Inferior parietal cortex (tissue), 1 donor: Measurements from ENCODE around the gene FSTL4.
"Not testable (repeated sequence)": the region's sequence is repeated elsewhere in the genome, so short reads cannot be mapped to it uniquely, and the experiment has no call there.

Experiments used
- DNase-seq: peaks from one replicate; pipeline ENCODE4 v3.0.0-alpha.2; 2016; ENCODE audit errors: extremely low spot score

The FSTL4 gene

DNA sequence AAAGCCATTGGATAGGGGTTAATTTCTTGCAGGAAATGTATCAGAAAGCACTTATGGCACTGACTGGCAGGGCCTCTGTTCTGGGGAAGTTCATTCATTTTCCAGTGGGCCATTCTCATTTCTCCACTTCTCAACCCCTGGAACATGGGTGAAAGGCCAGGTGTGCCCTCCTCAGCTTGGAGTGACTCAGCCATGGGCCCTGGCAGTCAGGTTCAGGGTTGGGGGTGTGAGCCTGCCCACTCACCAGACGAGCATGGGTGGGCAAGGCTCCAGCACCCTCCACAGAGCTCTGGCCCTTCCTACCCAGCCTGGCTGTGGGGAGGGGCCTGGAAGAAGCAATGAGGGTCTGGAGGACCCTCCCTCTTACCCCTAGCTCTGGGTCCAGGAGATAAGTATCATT, 386.2 kb downstream of the FSTL4 start:
- DNase-seq, result no peak

GRCh38 chr5:133225671-133226152, 386.6 kb downstream of the FSTL4 start:
- DNase-seq, result no peak

DNA sequence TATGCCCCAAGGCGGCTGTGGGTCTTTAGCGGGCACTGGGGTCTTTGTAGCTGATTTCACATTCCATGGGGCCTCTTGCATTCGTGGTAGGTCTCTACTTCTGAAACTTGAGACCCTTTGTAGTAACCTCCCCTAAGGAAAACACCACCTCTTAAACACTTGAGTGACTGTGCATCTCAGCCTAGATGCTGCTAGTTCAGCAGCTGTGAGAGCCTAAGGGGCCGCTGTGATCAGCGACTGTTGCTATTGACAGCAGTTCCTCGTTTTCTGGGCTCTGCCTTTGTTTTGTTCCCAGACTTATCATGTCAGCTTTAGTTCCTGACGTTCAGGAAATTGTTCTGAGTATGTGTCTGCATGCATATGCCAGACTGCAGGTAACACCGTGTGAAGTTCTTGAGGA, 389.4 kb downstream of the FSTL4 start:
- DNase-seq, result no peak

DNA sequence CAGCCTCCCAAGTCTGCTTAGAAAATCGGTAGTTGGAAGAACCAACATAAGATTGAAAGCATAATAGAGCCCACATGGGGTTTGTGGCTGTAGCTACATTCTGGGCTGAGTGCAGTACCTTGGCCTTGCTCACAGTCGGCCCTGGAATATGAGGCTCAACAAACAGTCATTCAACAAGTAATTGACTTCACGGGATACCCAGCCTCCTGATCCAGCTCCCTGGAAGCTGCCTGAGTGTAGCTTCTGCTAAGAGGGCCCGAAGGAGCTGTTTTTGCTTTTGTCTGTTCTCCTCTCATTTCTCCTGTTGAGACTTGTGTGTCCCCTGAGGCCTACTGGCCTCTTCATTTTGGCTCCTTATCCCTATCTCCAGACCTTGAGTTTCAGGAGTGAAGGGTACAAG, 389.8 kb downstream of the FSTL4 start:
- DNase-seq, result no peak

- DNase-seq, result no peak
Observed at GRCh38 chr5:133222040-133222439, 390.3 kb downstream of the FSTL4 start.

- no peak for DNase-seq
Observed at GRCh38 chr5:133220851-133221674, 391.3 kb downstream of the FSTL4 start.

DNA sequence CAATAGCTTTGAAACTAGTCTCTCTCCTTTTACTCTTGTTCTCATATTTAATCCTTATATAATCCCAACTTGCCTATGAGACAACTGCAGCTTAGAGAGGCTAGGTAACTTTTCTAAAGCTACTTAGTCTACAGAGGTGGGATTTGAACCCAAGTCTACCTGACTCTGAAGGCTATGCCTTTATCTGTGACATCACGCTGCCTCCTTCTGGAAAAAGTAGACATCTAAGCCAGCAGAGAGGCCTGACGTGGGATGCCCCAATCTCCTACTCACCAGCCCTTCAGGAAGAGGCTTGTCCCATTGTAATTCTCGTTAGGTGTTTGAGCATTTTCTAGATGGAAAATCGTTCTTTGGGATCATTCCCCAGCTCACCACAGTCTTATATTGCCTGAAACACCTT, 393.0 kb downstream of the FSTL4 start:
- DNase-seq, result no peak

DNA sequence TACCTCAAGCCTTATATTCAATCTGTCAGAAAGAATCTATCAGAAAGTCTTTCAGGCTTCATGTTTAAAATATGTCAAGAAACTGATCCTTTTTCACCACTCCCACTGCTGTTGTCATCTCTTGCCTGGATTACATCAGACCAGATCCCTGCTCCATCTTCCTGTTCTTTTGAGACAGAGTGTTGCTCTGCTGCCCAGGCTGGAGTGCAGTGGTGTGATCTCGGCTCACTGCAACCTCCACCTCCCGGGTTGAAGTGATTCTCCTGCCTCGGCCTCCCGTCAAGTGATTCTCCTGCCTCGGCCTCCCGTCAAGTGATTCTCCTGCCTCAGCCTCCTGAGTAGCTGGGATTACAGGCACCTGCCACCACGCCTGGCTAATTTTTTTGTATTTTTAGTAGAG, 396.2 kb downstream of the FSTL4 start:
- not testable (repeated sequence) for DNase-seq

DNA sequence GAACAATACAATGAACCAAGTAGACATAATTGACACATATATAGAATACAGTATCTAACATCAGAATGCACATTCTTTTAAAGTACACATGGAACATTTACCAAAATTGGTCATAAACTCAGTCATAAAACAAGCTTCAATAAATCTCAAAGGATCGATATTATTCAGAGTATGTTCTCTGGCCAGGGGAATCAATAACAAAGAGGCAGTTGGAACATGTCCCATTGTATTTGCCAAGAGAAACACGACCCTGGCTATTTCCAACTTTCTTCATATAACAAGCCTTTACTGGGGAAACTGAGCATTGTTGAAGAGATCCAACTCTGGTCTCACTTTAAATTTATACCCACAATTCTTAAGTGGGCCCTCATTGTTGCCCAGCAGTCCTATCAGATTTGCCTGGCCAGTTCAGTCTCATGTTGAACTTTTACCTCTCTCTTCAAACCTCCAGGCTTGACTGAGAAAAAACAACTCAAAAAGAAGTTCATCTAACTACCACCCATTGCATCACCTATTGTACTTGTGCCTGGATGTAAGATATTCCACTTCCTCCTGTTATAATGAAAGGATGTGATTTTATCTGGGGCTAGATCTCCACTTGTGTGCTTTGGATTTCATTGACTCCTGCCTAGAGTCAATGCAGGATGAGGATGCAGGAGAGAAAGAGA, 398.1 kb downstream of the FSTL4 start:
- DNase-seq, result no peak

- no peak for DNase-seq
Observed at GRCh38 chr5:133205649-133206048, 406.7 kb downstream of the FSTL4 start.

DNA sequence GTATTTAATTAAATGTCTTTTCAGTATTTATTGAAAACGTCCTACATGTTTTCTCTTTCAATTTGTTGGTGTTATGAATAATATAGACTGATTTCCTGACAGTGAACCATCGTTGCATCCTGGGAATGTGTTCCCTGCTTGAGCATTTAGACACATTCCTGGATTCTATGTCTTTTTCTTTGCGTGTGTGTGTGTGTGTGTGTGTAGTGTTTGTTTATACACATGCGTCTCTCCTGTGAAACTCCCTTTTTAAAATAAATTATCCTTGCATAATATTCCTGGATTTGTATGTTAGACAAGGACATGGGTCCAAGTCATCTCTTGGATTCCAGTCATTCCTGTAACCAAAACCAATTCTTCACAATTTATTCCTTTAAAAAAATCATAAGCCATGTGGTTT, 407.1 kb downstream of the FSTL4 start:
- DNase-seq, result no peak

DNA sequence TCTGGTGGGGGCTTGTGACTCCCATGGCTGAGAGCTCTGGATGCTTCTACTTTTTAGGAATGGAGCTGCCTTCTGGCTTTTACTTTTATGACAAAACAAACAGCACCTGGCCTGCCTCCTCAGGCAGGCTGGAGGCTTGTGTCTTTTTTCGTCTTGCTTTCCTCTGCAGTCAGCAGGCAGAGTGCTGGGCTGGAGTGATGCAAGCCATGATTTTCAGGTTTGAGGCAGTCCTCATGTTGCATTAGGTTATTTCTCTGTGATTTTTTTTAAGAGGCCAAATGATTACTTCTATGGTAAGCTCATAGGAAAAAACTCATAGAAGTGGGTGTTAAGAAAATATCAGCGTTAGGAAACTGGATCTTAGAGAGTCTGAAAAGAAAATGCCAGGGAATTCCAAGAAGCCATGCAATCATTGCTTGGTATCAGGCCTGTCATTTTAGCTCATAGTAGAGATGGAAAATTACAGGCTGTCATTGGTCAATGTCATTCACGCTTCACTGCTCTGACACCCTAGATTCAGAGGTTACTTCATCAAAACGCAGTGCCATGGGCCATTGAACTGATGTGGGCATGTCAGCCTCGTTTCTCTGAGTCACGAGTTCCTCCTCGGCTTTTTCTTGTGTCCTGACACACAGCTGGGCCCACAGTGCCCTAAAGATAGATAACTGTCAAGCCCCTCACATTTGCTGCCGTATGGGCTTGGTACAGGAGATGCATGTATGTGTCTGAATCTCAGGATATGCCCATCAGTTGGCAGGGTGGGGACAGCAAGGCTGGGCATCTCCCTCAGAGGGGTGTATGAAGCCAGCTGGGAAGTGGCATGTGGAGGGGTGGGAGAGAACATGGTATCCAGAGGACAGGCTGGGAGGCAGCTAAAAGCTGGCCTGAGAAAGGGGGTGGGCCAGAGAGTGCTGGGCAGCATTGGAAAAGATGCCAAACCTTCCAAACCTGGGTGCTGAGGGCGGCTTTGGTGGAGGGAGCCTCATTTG, 408.7 kb downstream of the FSTL4 start:
- no peak for DNase-seq

- no peak for DNase-seq
Observed at GRCh38 chr5:133202066-133202665, 410.2 kb downstream of the FSTL4 start.

- DNase-seq, result no peak
Observed at GRCh38 chr5:133201310-133201709, 411.0 kb downstream of the FSTL4 start.

- no peak for DNase-seq
Observed at GRCh38 chr5:133200256-133200655, 412.1 kb downstream of the FSTL4 start.

GRCh38 chr5:133199417-133200178, 412.7 kb downstream of the FSTL4 start:
- DNase-seq, result no peak

GRCh38 chr5:133198511-133198910, 413.8 kb downstream of the FSTL4 start:
- DNase-seq, result no peak

DNA sequence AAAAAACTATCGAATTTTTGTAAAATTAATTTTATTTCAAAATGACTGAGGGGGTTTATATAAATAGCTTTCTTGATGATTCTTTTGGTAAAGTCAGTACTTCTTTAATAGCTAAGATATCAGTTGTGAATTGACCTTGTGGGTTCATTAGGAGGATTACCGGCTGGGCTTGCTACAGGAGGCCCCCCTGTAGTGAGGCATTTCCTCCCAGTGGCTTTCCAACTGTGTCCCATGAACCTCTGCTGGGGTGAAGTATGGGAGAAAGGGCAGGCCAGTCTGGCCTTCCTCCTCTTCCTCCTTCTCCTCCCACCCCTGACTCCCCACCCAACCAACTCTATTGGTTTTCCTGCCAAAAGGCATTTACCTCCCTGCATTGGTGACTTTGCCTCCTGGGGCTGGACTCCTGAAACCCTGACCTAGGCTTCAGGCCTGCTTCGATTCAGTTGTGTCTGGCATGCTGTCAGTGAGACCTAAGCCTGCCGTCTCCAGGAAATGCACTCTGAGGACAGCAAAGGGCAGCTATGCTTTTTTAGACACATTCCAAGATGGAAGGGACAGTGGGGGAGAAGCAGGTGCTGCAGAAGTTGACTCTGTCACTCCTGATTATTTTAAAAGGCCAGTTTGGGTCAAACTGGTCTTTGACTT, 415.8 kb downstream of the FSTL4 start:
- DNase-seq, result no peak

GRCh38 chr5:133195250-133195649, 417.1 kb downstream of the FSTL4 start:
- DNase-seq, result no peak

DNA sequence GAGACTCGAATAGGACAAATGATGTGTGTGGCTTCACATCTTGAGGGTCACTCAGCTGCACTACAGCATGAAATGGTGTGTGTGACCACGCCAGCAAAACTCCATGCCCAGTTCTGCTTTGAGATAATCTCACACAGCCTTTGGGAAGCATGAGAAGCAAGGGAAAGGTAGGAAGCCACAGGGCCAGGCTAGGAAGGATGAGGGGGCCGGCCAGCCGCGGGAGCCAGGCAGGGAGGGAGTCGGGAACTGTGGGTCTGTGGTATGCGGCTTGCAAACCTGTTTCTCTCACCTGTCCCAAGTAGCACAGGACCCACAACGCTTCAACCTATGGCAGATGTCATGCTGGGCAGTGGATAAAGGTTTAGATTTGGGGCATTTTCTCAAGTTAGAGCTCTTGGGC, 418.5 kb downstream of the FSTL4 start:
- no peak for DNase-seq
